HepG2 (cell line): ENCODE results near the gene SERPINB1. TPM values are rescaled to one million over a fixed set of nuclear protein-coding genes. Genes with fewer than 3 reads are reported as not detected.

Experiments
- BRD4 ChIP-seq: sonication (generic); formaldehyde crosslinking; IDR thresholded peaks from 2 replicates; pipeline ENCODE4 v1.4.0; 2020; ENCODE audit warnings: missing genetic modification reagents
- DMTF1 ChIP-seq: sonication (generic); formaldehyde crosslinking; IDR thresholded peaks from 2 replicates; pipeline ENCODE4 v1.4.0; 2020; ENCODE audit warnings: mild to moderate bottlenecking, missing genetic modification reagents
- FOXC1 ChIP-seq: sonication (generic); formaldehyde crosslinking; IDR thresholded peaks from 2 replicates; pipeline ENCODE4 v1.8.0; 2022; ENCODE audit warnings: mild to moderate bottlenecking, missing genetic modification reagents, borderline replicate concordance
- HES4 ChIP-seq: sonication (generic); formaldehyde crosslinking; IDR thresholded peaks from 2 replicates; pipeline ENCODE4 v1.9.0; 2021; ENCODE audit warnings: mild to moderate bottlenecking, missing genetic modification reagents, borderline replicate concordance
- MAFK ChIP-seq, 2 experiments: IDR thresholded peaks in 1 of 2; conservative IDR thresholded peaks in 1 of 2; 2 replicates each; pipeline ENCODE4 v1.6.1; 2011; ENCODE audit warnings: improper control_type of control experiment in 2 of 2, low read length in 2 of 2
- MTA1 ChIP-seq: sonication (generic); formaldehyde crosslinking; IDR thresholded peaks from 2 replicates; pipeline ENCODE4 v1.4.0; 2020; ENCODE audit warnings: missing genetic modification reagents, mild to moderate bottlenecking, borderline replicate concordance
- MTF2 ChIP-seq: sonication (generic); formaldehyde crosslinking; IDR thresholded peaks from 2 replicates; pipeline ENCODE4 v1.5.0; 2020; ENCODE audit warnings: missing genetic modification reagents, borderline replicate concordance
- NFATC3 ChIP-seq: sonication (generic); formaldehyde crosslinking; IDR thresholded peaks from 2 replicates; pipeline ENCODE4 v1.5.1; 2020; ENCODE audit warnings: mild to moderate bottlenecking, missing genetic modification reagents
- PATZ1 ChIP-seq: sonication (generic); formaldehyde crosslinking; IDR thresholded peaks from 2 replicates; pipeline ENCODE4 v1.4.0; 2020; ENCODE audit warnings: missing genetic modification reagents
- PAXIP1 ChIP-seq: sonication (generic); formaldehyde crosslinking; conservative IDR thresholded peaks from 2 replicates; pipeline ENCODE4 v1.4.0; 2020; ENCODE audit warnings: mild to moderate bottlenecking, missing genetic modification reagents, moderate library complexity
- POGK ChIP-seq: sonication (generic); formaldehyde crosslinking; conservative IDR thresholded peaks from 2 replicates; pipeline ENCODE4 v1.8.0; 2022; ENCODE audit warnings: mild to moderate bottlenecking, moderate library complexity, missing genetic modification reagents
- PPARG ChIP-seq: conservative IDR thresholded peaks from 2 replicates; pipeline ENCODE4 v1.6.1; 2016; ENCODE audit warnings: missing biosample characterization, missing genetic modification reagents
- PRPF4 ChIP-seq: fragments of 200-400 bp; formaldehyde crosslinking; IDR thresholded peaks from 2 replicates; pipeline ENCODE4 v1.6.1; 2016; ENCODE audit warnings: low read length, low read depth; ENCODE audit not compliant: poor library complexity, severe bottlenecking
- SIN3B ChIP-seq: fragments of 150-350 bp; IDR thresholded peaks from 2 replicates; pipeline ENCODE4 v1.6.1; 2014; ENCODE audit warnings: low read length
- ZFP82 ChIP-seq: sonication (generic); formaldehyde crosslinking; IDR thresholded peaks from 2 replicates; pipeline ENCODE4 v1.5.1; 2020; ENCODE audit warnings: mild to moderate bottlenecking, missing genetic modification reagents, borderline replicate concordance
- ZNF121 ChIP-seq: sonication (generic); formaldehyde crosslinking; IDR thresholded peaks from 2 replicates; pipeline ENCODE4 v1.5.0; 2020; ENCODE audit warnings: mild to moderate bottlenecking, missing genetic modification reagents
- ZXDC ChIP-seq: sonication (generic); formaldehyde crosslinking; IDR thresholded peaks from 2 replicates; pipeline ENCODE4 v1.5.0; 2020; ENCODE audit warnings: mild to moderate bottlenecking, missing genetic modification reagents
- polyA plus RNA-seq, 8 experiments: library from polyadenylated mRNA; depleted of rRNA in 3 of 8; stranded (reverse) in 7 of 8; unstranded in 1 of 8; fragments of >200 nt; fragmentation: Illumina TruSeq in 4 of 8; extraction: Trizol in 4 of 8; gene quantifications; 2 replicates each; pipeline versions ENCODE4 v1.2.1 to v1.2.3, GENCODE V29; 2011 to 2016; ENCODE audit warnings: low read depth in 4 of 8, missing spikeins in 1 of 8, mixed read lengths in 1 of 8; ENCODE audit not compliant: insufficient read depth in 1 of 8
- total RNA-seq, 5 experiments: library from RNA; depleted of rRNA; stranded (reverse); fragments of >200 nt; fragmentation: Illumina TruSeq; extraction: Trizol; gene quantifications; 2 replicates each; pipeline ENCODE4 v1.2.3, GENCODE V29; 2016; ENCODE audit warnings: low read depth in 1 of 5

Gene SERPINB1
- total and polyA plus RNA-seq, 2 of the 13 experiments (the other 11 are each of a cell fraction or from before 2014, with no cell fraction given) = 41.4 to 60.5 TPM

GRCh38 chr6:2865694-2866151 lies 24.1 kb upstream of the SERPINB1 start (continued):
- TF ChIP-seq PAXIP1 (peak; percentile 80), PATZ1 (CRISPR knock-in tag) (no peak), PPARG (CRISPR knock-in tag) (no peak), SIN3B (no peak), MTA1 (no peak), HES4 (no peak), FOXC1 (no peak), ZNF121 (no peak), NFATC3 (CRISPR knock-in tag) (no peak), DMTF1 (CRISPR knock-in tag) (no peak), MAFK (conservative IDR thresholded peaks at IDR 0.05 in 1 of 2, IDR thresholded peaks at IDR 0.05 in 1 of 2; ENCODE audit: low read length in 2 of 2) (no peak), ZFP82 (CRISPR knock-in tag) (no peak), ZXDC (CRISPR knock-in tag) (no peak), PRPF4 (no peak), MTF2 (CRISPR knock-in tag) (no peak), BRD4 (CRISPR knock-in tag) (no peak), POGK (CRISPR knock-in tag) (no peak)
